GM10248 (cell line): ENCODE measurements around the gene ELMO3.

Source experiments
- CTCF ChIA-PET: fragments of 300-600 bp; sonication (Branson Sonifier 250); formaldehyde crosslinking; extraction: SDS; loops from one replicate; lab custom pipeline; 2021; ENCODE audit warnings: antibody characterized with exemption; lab: Yijun Ruan, JAX
- POLR2A ChIA-PET: fragments of 350-650 bp; sonication (Branson Sonifier 250); formaldehyde crosslinking; extraction: SDS; loops from one replicate; lab custom pipeline; 2020; ENCODE audit warnings: antibody characterized with exemption; lab: Yijun Ruan, JAX
- DNase-seq: peaks from one replicate; pipeline ENCODE4 v3.0.0; 2012; ENCODE audit errors: extremely low spot score
- CTCF ChIP-seq: IDR thresholded peaks from 2 replicates; pipeline ENCODE4 v1.5.1; 2012; ENCODE audit warnings: mild to moderate bottlenecking, low read depth; ENCODE audit errors: extremely low read depth, missing control alignments, control extremely low read depth

Gene ELMO3

DNA sequence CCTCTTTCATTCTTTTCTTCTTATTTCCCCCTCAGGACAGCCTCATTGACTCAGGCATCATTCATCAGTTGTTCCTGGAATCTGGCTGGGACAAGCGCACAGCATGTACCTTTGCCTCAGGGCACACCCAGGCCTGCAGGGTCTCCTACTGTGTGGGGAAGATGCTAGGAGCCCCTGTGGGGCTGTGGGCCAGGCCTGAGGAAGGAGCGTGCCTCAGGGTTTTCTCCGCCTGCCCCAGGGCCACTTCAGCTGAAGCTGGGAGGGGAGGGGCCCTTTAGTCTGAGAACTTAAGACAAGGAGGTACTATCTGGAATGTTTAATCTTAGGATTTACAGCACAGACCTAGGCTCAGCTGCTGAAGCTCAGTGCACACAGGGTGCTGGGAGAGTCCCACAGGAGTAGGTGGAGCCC lies 7.9 kb downstream of the ELMO3 start:
- DNase-seq = no peak
- ChIA-PET CTCF (interaction anchor here (1.2 to 1.4 kb wide), 2 partner anchors 9 to 14 kb away, joined by 5 to 8 read pairs; no protein-coding TSS in a partner anchor), POLR2A (no interaction called here)
- no peak for TF ChIP-seq CTCF

- CTCF ChIA-PET = interaction anchor here (0.6 to 1.4 kb wide), 2 partner anchors 10 to 74 kb away, joined by 3 to 8 read pairs; no protein-coding TSS in a partner anchor
- DNase-seq = no peak
- no peak for TF ChIP-seq CTCF
- POLR2A ChIA-PET = interaction anchor here (0.6 kb wide), 1 partner anchor 118 kb away, joined by 5 read pairs; no protein-coding TSS in a partner anchor
These were observed 8.5 kb downstream of the ELMO3 start for GRCh38 chr16:67207249-67208091.

GRCh38 chr16:67208154-67208896 lies 9.4 kb downstream of the ELMO3 start:
- CTCF ChIA-PET = interaction anchor here (0.6 to 2.5 kb wide), 6 partner anchors 11 to 75 kb away, joined by 3 to 8 read pairs (median 4); partner anchors contain the start of genes FBXL8 and TRADD
- DNase-seq = no peak
- POLR2A ChIA-PET = interaction anchor here (0.6 kb wide), 1 partner anchor 117 kb away, joined by 5 read pairs; no protein-coding TSS in a partner anchor
- no peak for TF ChIP-seq CTCF

- no peak for DNase-seq
- POLR2A ChIA-PET = no interaction called here
- CTCF ChIA-PET = interaction anchor here (1.3 to 2.5 kb wide), 4 partner anchors 15 to 54 kb away, joined by 4 to 6 read pairs (median 4); partner anchors contain the start of genes FBXL8 and TRADD
- no peak for TF ChIP-seq CTCF
These were observed 10.6 kb downstream of the ELMO3 start for GRCh38 chr16:67209565-67209964.

DNA sequence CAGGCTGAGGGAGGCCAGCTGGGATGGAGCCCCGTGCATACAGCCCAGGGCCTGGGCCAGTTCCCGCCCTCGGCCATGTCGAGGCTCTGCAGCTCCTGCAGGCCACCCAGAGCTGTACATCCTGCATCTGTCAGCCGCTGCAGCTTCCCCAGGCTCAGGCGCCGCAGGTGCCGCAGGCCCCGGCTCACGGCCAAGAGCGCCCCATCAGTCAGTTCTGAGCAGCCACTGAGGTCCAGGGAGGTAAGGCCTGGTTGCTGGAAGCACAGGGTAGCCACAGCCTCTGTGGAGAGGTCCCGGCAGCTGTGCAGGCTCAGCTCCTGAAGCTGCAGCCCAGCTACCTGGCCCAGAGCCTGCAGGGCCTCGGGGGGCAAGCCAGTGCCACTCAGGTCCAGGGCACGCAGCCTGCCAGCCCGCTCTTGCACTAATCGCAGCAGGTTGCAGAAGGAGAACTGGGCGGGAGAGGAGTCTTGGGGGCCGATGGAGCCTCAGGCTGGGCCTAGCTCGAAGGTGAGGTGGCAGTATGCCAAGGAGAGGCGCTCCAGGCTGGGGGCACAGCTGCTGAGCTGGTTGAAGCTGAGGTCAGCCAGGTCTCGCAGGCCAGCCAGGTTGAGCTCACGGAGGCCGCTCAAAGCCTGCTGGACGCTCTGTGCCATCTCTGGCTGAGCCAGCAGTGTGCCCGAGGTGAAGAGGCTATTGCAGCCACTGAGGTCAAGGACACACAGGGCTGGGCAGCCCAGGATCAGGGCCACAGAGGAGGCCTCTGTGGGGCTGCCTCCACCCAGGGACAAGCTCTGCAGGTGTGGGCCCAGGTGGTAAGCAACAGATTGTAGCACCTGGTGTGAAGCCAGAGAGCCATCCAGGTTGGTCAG lies 11.4 kb downstream of the ELMO3 start:
- no peak for DNase-seq
- TF ChIP-seq CTCF = no peak
- ChIA-PET CTCF (interaction anchor here (0.8 to 2.5 kb wide), 3 partner anchors 15 to 218 kb away, joined by 3 to 6 read pairs (median 4); no protein-coding TSS in a partner anchor), POLR2A (interaction anchor here (1.0 kb wide), 1 partner anchor 12 kb away, joined by 4 read pairs; no protein-coding TSS in a partner anchor)
